Activated CD4-positive, CD25-positive, alpha-beta regulatory T cell (primary cell): ENCODE data around the gene GPHN.

Source experiments
- DNase-seq, 4 experiments: peaks; one replicate each; lab custom pipeline; 2025; lab: John Stamatoyannopoulos, UW

GPHN gene

GRCh38 chr14:67162385-67162784 is 654.4 kb downstream of the GPHN start:
- DNase-seq = no peak

DNA sequence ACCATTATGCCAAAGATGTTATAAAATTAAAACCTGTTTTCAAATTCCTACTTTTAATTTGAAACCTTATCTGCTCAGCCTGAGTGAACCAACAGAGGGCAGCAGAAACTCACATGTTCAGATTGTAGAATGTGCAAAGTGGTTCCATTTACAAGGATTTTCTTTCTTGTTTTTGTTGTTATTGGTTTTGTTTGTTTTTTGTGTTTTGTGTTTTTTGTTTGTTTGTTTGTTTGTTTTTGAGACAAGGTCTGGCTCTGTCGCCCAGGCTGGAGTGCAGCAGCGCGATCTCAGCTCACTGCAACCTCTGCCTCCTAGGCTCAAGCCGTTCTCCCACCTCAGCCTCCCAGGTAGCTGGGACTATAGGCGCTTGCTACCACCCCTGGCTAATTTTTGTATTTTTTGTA is 658.5 kb downstream of the GPHN start:
- DNase-seq = no peak

GRCh38 chr14:67167420-67168109 is 659.6 kb downstream of the GPHN start:
- no peak for DNase-seq

GRCh38 chr14:67168110-67168441 is 660.1 kb downstream of the GPHN start:
- no peak for DNase-seq

DNA sequence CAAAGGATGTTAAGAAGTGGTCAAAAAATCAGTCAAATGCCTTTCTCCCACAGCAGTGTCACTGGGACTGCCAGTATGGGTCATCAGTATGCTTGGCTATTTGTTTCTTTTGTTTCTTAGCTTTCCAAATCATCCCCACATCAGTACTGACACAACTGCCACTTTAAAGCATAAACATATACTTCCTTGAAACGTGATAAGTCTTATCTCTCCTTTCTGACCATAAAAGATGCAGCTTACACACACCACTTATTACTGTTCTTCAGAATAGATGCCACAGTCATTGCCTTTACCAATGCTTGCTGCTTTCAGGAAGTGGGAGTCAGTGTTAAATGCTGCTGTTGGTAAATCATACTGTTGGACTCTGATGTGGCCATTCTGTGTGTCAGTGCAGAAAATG is 662.7 kb downstream of the GPHN start:
- no peak for DNase-seq

- no peak for DNase-seq
Measured at GRCh38 chr14:67172056-67172455, 664.1 kb downstream of the GPHN start.

DNA sequence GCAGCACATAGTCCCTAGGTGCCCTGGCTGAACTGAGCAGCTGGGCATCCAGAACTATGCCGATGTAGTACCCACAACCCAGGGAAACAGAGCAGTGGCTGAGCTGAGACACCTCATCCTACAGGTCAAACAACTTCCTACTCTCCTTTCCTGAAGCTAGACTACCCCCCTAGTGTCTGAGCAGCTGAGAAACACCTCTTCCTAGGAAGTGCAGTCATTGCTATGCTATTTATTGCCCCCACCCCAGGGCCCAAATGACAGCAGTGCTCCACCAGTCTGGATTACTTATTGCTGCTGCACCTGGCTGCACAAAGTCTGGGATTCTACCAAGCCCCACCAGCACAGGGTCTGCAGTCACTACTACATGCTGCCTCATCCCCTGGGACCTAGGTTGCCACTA is 664.6 kb downstream of the GPHN start:
- DNase-seq = no peak

- DNase-seq = no peak
Measured at GRCh38 chr14:67173719-67174118, 665.8 kb downstream of the GPHN start.

- DNase-seq = no peak
Measured at GRCh38 chr14:67186172-67186768, 678.3 kb downstream of the GPHN start.

DNA sequence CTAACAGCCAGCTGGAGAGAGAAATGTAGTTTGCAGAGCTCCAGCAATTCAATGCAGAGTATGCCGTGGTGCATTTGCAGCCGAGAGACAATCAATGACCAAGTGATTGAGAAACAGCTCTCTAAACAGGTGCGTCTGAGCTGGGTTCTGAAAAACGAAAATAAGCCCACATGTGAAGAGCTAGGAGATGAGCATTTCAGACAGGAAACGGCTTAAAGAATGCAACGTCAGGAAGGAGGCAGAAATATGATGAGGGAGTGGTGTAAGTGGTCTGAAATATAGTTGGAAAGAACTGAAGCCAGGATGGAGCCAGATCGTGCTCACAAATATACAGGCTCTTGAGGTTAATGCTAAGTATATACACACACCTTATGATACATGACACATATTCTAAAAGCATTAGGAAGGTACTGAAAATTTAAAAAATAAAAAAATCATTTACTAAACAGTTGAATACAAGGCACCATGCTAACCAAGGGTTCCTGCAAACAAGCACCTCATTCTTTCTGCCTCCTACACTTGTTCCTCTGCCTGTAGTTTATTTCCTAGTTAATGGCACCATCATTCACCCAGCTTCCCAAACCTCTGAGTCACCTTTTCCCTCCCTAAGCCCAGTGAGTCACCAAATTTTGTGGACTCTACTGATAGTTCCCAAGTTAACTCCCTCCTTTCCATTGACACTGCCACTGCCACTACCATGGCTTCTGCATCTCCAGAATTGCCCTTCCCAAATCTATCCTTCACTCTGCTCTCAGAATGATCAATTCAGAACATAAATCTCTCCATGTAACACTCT is 679.0 kb downstream of the GPHN start:
- DNase-seq = no peak

DNA sequence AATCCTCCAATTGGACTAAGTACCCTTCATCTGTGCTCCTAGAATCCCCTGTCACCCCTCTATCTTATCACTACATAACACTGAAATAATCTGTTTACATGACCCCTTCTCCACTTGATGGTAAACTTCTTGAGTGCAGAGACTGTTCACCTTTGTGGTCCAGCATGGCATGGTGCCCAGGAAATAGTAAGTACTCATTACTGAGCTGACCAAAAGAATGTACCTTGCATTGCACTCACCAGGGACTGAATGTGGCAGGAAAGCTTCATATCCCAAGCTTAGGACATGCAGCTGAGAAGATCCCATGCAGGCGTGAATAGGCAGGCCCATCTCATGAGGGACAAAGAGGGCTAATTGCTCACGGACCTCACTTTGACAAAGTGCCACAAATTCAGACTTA is 679.9 kb downstream of the GPHN start:
- no peak for DNase-seq

DNA sequence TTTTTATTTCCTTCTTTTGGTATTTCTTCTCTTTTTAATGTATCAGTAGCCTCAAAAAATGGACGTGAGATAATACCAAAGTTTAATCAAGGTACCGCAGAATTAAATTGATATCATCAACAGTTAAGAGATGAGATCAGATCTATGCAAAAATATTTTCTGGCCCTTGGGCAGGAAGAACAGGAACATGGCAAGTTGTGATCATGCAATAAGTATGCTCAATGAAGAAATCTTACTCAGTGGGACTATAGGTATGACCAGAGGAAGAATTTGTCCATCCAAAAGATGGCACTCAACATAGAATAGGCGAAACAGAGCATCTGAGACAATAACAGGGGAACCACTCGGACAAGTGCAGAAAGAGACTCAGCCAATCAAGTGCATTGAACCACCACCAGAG is 680.4 kb downstream of the GPHN start:
- DNase-seq = no peak

- no peak for DNase-seq
Measured at GRCh38 chr14:67191768-67192290, 683.9 kb downstream of the GPHN start.

DNA sequence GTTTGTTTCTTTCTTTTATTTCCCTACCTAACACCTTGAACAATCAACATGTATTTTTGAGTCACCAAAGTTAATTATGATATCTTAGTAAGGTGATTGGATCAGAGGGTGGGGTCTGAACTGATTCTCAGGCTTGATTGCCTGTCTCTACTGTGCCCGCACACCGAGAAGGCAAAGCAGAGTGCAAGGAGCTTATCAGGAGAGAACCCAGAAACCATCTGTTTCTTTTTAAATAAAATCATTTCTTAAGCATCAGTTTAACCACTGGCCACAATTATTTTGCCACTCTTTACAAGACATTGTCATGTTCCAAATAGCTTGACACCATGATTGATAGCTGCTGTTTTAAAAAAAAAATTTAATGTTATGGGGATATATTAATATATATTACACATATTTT is 684.4 kb downstream of the GPHN start:
- DNase-seq = no peak

GRCh38 chr14:67195279-67195678 is 687.3 kb downstream of the GPHN start:
- DNase-seq = no peak

- no peak for DNase-seq
Measured at GRCh38 chr14:67199016-67199415, 691.1 kb downstream of the GPHN start.

DNA sequence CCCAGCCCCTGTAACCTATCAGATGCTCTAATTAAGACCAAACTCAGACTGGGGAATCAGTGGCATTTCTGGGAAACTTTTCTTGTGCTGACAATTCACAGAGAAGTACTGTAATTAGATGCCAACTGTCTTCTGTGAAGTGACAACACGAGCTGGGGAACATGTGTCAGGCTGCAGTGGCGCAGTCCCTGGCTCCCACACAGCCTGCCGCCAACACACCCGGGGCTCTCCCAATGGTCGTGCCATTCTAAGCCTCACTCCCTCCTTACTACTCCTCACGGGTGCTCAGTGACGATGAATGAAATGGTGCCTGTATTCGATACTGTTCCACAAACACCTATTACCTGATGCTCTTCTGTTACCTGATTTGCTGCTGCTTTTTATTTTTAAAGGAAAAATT is 699.9 kb downstream of the GPHN start:
- no peak for DNase-seq

- DNase-seq = no peak
Measured at GRCh38 chr14:67218126-67218525, 710.2 kb downstream of the GPHN start.

- no peak for DNase-seq
Measured at GRCh38 chr14:67221248-67221981, 713.5 kb downstream of the GPHN start.

GRCh38 chr14:67221982-67222328 is 714.0 kb downstream of the GPHN start:
- DNase-seq = no peak

DNA sequence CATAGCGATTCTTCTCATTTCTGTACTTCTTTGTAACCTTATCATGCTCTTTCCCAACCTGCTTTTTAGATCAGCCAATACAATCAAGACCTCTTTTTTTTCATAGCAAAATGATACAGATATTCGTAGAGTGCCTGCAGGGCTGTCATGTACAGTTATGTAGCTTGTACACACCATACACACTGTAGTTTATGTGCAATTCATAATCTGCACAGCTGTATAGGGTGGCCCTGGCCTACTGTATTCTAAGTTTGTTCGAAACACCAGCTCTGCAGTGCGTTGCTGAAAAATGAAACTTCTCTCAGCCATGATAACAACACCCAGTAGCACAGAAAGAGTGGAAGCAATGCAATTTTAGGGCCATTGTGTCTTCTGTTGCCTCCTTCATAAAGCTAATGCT is 717.6 kb downstream of the GPHN start:
- no peak for DNase-seq

- DNase-seq = no peak
Measured at GRCh38 chr14:67228325-67228984, 720.5 kb downstream of the GPHN start.
